A549 (cell line): ENCODE results near the gene SLC9A9. TPM values are rescaled to one million over a fixed set of nuclear protein-coding genes. Genes with fewer than 3 reads are reported as not detected.

ENCODE experiments used
- ATAC-seq, 2 experiments: fragments of 200-7000 bp in 1 of 2; fragments of >200 bp in 1 of 2; cut with Nextera tagmentation in 1 of 2; cut with Tn5 transposase in 1 of 2; 3 replicates each; pipeline versions ENCODE4 v1.8.0 to v1.9.1; 2018 to 2020; ENCODE audit warnings: mild to moderate bottlenecking in 1 of 2, moderate library complexity in 1 of 2
- CTCF ChIA-PET: fragments of 300-600 bp; sonication (Branson Sonifier 250); formaldehyde crosslinking; extraction: SDS; loops from one replicate; lab custom pipeline; 2021; ENCODE audit warnings: antibody characterized with exemption, inconsistent platforms; lab: Yijun Ruan, JAX
- POLR2A ChIA-PET: fragments of 350-600 bp; formaldehyde crosslinking; extraction: SDS; loops from one replicate; lab custom pipeline; 2021; ENCODE audit warnings: antibody characterized with exemption, inconsistent platforms; lab: Yijun Ruan, JAX
- DNase-seq, 2 experiments: peaks; one replicate each; pipeline versions ENCODE4 v3.0.0 to v3.0.0-alpha.2; 2011 to 2016; ENCODE audit warnings: low read depth in 1 of 2, low spot score in 1 of 2
- FAIRE-seq: peaks from 2 replicates; lab custom pipeline; 2011; peaks lifted over from hg19 to GRCh38; lab: Jason Lieb, UNC
- H3K27ac ChIP-seq, 2 experiments: fragments of >200 bp; sonication (Bioruptor Twin); formaldehyde crosslinking; 3 replicates each; pipeline ENCODE4 v1.5.1; 2016 to 2017
- H3K4me1 ChIP-seq: fragments of >200 bp; sonication (Bioruptor Twin); formaldehyde crosslinking; 3 replicates; pipeline ENCODE4 v1.6.1; 2016
- H3K4me2 ChIP-seq: fragments of >200 bp; sonication (Bioruptor Twin); formaldehyde crosslinking; 3 replicates; pipeline ENCODE4 v1.6.1; 2016
- H3K4me3 ChIP-seq: fragments of >200 bp; sonication (Bioruptor Twin); formaldehyde crosslinking; 3 replicates; pipeline ENCODE4 v1.5.1; 2016
- H3K9me3 ChIP-seq: fragments of >200 bp; sonication (Bioruptor Twin); formaldehyde crosslinking; 3 replicates; pipeline ENCODE4 v1.6.1; 2016
- BCL3 ChIP-seq: fragments of >200 bp; sonication (Bioruptor Twin); formaldehyde crosslinking; IDR thresholded peaks from 3 replicates; pipeline ENCODE4 v1.6.1; 2016
- CBX2 ChIP-seq: fragments of 200-600 bp; sonication (generic); IDR thresholded peaks from 2 replicates; pipeline ENCODE4 v1.6.1; 2016; ENCODE audit warnings: low read depth, mild to moderate bottlenecking, borderline replicate concordance
- EHF ChIP-seq: fragments of 250-450 bp; sonication (Bioruptor Pico); IDR thresholded peaks from 2 replicates; pipeline ENCODE4 v1.5.0; 2020; ENCODE audit warnings: mild to moderate bottlenecking
- EHMT2 ChIP-seq: fragments of 200-600 bp; sonication (generic); IDR thresholded peaks from 2 replicates; pipeline ENCODE4 v1.6.1; 2016; ENCODE audit warnings: antibody characterized with exemption, low read depth, mild to moderate bottlenecking, moderate library complexity
- EP300 ChIP-seq, 2 experiments: fragments of >200 bp; sonication (Bioruptor Twin); formaldehyde crosslinking; IDR thresholded peaks; 2 replicates in 1 of 2; 3 replicates in 1 of 2; pipeline ENCODE4 v1.6.1; 2016 to 2017
- HDAC2 ChIP-seq: fragments of 200-600 bp; sonication (generic); IDR thresholded peaks from 2 replicates; pipeline ENCODE4 v1.6.1; 2016
- HES2 ChIP-seq: fragments of >200 bp; sonication (Bioruptor Twin); formaldehyde crosslinking; IDR thresholded peaks from 2 replicates; pipeline ENCODE4 v1.6.1; 2016
- HOXB13 ChIP-seq: fragments of 250-450 bp; sonication (Bioruptor Pico); IDR thresholded peaks from 2 replicates; pipeline ENCODE4 v1.5.0; 2020; ENCODE audit warnings: low read depth, mild to moderate bottlenecking, moderate library complexity
- KDM1A ChIP-seq: fragments of 200-600 bp; sonication (generic); IDR thresholded peaks from 2 replicates; pipeline ENCODE4 v1.6.1; 2016; ENCODE audit warnings: low read depth, mild to moderate bottlenecking
- MAFK ChIP-seq: fragments of 450-650 bp; IDR thresholded peaks from 2 replicates; pipeline ENCODE4 v1.6.1; 2014; ENCODE audit not compliant: partially characterized antibody
- MAX ChIP-seq: IDR thresholded peaks from 2 replicates; pipeline ENCODE4 v1.6.1; 2012
- MYC ChIP-seq: IDR thresholded peaks from 2 replicates; pipeline ENCODE4 v1.6.1; 2012; ENCODE audit warnings: mild to moderate bottlenecking, inconsistent platforms, low read length, improper control_type of control experiment, borderline replicate concordance
- PHF8 ChIP-seq: fragments of 200-600 bp; sonication (generic); IDR thresholded peaks from 2 replicates; pipeline ENCODE4 v1.6.1; 2016; ENCODE audit warnings: low read depth, mild to moderate bottlenecking, antibody characterized with exemption, moderate library complexity, borderline replicate concordance
- SMC3 ChIP-seq: fragments of >200 bp; sonication (Bioruptor Twin); formaldehyde crosslinking; IDR thresholded peaks from 3 replicates; pipeline ENCODE4 v1.6.1; 2018; ENCODE audit warnings: inconsistent platforms
- TFCP2L1 ChIP-seq: fragments of 250-450 bp; sonication (Bioruptor Pico); IDR thresholded peaks from 2 replicates; pipeline ENCODE4 v1.5.0; 2021; ENCODE audit warnings: mild to moderate bottlenecking
- TP53 ChIP-seq: fragments of 250-450 bp; sonication (Bioruptor Pico); IDR thresholded peaks from 2 replicates; pipeline ENCODE4 v1.5.0; 2021; ENCODE audit warnings: mild to moderate bottlenecking, moderate library complexity
- ZNF302 ChIP-seq: fragments of 250-450 bp; sonication (Bioruptor Pico); IDR thresholded peaks from 2 replicates; pipeline ENCODE4 v1.9.0; 2021; ENCODE audit warnings: inconsistent platforms, mild to moderate bottlenecking, moderate library complexity
- ZSCAN20 ChIP-seq: fragments of 250-450 bp; sonication (Bioruptor Pico); IDR thresholded peaks from 2 replicates; pipeline ENCODE4 v1.8.0; 2022; ENCODE audit warnings: mild to moderate bottlenecking, moderate library complexity
- WGBS: methylation state at CpG from one replicate; pipeline ENCODE4 v1.1.6; 2017; ENCODE audit errors: missing lambda C conversion rate; 5-methylcytosine and 5-hydroxymethylcytosine counted together
- polyA plus RNA-seq, 4 experiments: library from polyadenylated mRNA; depleted of rRNA in 3 of 4; stranded (reverse); fragments of >200 nt; fragmentation: RNase III in 1 of 4; extraction: RNeasy Plus Mini Kit Qiagen cat#74134 plus additional on column Dnase treatment in 1 of 4; gene quantifications; 2 replicates in 3 of 4; 3 replicates in 1 of 4; pipeline ENCODE4 v1.2.3, GENCODE V29; 2011 to 2017
- TF ChIP-seq, protein P1 (sequence below): fragments of 200-600 bp; sonication (generic); IDR thresholded peaks from 2 replicates; pipeline ENCODE4 v1.6.1; 2016; ENCODE audit warnings: antibody characterized with exemption, mild to moderate bottlenecking, moderate library complexity
- TF ChIP-seq, protein P2 (sequence below): IDR thresholded peaks from 2 replicates; pipeline ENCODE4 v1.6.1; 2012; ENCODE audit warnings: low read depth, borderline replicate concordance

SLC9A9 gene
- polyA plus RNA-seq, 2 of the 4 experiments (the other 2 are of a cell fraction): 0.10 to 0.32 TPM

DNA sequence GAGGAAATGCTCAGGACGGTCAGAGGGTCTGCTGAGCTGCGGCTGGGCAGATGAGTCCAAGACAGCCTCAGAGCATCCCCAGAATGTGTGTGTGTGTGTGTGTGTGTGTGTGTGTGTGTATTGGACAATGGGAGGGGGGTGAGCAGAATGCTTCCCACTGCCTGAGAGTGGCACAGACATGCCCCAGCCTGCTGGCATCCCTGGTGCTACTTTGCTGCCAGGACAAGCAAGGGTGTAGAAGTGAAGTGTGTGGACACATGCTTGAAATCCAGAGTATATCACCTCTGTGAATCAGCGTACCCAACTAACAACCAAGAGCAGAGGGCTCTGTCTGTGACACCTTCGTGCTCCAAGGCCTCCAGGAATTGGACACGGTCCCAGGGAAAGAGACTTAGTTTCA is 76.3 kb downstream of the SLC9A9 start:
- WGBS: 16% methylated on average over 5 of the region's 5 CpGs
- no peak overlapping the region for H3K27ac ChIP-seq
- POLR2A ChIA-PET: no interaction called here
- 0 out of 6 replicates have a peak, but pooled peaks of 1 of the 2 experiments have one; percentile 21 for ATAC-seq
- no peaks in the 10 kb centered on the region for H3K9me3 ChIP-seq
- no peak for TF ChIP-seq HDAC2
- TF ChIP-seq EHF: no peak
- no peak for TF ChIP-seq TFCP2L1 (CRISPR knock-in tag)
- TF ChIP-seq, all 56 proteins: peak for 0
- no peaks in the 10 kb centered on the region for H3K4me1 ChIP-seq
- no peak for FAIRE-seq
- DNase-seq: no peak
- H3K4me3 ChIP-seq: no peak overlapping the region
- no peak overlapping the region for H3K4me2 ChIP-seq
- CTCF ChIA-PET: interaction anchor here (1.3 kb wide), 1 partner anchor 28 kb away, joined by 3 read pairs; no protein-coding TSS in a partner anchor

DNA sequence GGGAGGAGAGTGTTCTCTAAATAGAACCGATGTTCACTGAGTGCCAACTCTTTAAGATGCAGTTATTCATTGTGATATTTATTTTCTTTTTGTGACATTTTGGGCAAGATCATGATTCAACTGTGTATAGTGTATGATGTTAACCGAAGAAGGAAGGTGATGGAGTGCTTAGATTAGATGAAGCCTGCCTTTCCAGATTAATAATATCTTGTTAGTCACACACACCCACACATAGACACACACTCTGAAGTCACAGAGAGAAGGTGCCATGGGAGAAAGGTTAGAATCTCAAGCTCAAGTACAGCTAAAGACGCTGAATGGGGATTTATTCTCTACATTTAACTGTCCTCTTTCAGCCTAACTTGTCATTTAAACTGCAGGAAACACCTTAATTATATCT is 77.0 kb downstream of the SLC9A9 start:
- WGBS: 14% methylated on average over 3 of the region's 3 CpGs
- FAIRE-seq: no peak
- no peak overlapping the region for H3K4me3 ChIP-seq
- no peak for ATAC-seq
- no peak for DNase-seq
- TF ChIP-seq ZSCAN20 (CRISPR knock-in tag) (no peak), TFCP2L1 (CRISPR knock-in tag) (no peak), MAX (no peak), BCL3 (no peak), KDM1A (no peak), ZNF302 (no peak), MYC (no peak), EP300 (IDR thresholded peaks at IDR 0.05) (no peak), PHF8 (no peak), HES2 (no peak), MAFK (no peak), SMC3 (no peak), CBX2 (no peak), EHMT2 (no peak), TP53 (CRISPR knock-in tag) (no peak), HOXB13 (CRISPR knock-in tag) (no peak)
- TF ChIP-seq, protein P1, sequence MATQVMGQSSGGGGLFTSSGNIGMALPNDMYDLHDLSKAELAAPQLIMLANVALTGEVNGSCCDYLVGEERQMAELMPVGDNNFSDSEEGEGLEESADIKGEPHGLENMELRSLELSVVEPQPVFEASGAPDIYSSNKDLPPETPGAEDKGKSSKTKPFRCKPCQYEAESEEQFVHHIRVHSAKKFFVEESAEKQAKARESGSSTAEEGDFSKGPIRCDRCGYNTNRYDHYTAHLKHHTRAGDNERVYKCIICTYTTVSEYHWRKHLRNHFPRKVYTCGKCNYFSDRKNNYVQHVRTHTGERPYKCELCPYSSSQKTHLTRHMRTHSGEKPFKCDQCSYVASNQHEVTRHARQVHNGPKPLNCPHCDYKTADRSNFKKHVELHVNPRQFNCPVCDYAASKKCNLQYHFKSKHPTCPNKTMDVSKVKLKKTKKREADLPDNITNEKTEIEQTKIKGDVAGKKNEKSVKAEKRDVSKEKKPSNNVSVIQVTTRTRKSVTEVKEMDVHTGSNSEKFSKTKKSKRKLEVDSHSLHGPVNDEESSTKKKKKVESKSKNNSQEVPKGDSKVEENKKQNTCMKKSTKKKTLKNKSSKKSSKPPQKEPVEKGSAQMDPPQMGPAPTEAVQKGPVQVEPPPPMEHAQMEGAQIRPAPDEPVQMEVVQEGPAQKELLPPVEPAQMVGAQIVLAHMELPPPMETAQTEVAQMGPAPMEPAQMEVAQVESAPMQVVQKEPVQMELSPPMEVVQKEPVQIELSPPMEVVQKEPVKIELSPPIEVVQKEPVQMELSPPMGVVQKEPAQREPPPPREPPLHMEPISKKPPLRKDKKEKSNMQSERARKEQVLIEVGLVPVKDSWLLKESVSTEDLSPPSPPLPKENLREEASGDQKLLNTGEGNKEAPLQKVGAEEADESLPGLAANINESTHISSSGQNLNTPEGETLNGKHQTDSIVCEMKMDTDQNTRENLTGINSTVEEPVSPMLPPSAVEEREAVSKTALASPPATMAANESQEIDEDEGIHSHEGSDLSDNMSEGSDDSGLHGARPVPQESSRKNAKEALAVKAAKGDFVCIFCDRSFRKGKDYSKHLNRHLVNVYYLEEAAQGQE: no peak
- TF ChIP-seq, protein P2, sequence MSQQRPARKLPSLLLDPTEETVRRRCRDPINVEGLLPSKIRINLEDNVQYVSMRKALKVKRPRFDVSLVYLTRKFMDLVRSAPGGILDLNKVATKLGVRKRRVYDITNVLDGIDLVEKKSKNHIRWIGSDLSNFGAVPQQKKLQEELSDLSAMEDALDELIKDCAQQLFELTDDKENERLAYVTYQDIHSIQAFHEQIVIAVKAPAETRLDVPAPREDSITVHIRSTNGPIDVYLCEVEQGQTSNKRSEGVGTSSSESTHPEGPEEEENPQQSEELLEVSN: no peak
- TF ChIP-seq, all 56 proteins: peak for 0
- Histone ChIP-seq H3K4me1 (no peaks in the 10 kb centered on the region), H3K4me2 (no peak overlapping the region), H3K27ac (no peak overlapping the region), H3K9me3 (no peaks in the 10 kb centered on the region)
- POLR2A ChIA-PET: no interaction called here
- CTCF ChIA-PET: no interaction called here
